GM18505 (cell line): ENCODE measurements around the gene KHDRBS2.

Experiments used
- ATAC-seq: cut with Tn5 transposase; IDR thresholded peaks from one replicate; pipeline ENCODE4 v1.9.1; 2021; ENCODE audit not compliant: unreplicated experiment
- POLR2A ChIP-seq: IDR thresholded peaks from 4 replicates; pipeline ENCODE4 v1.6.1; 2011; ENCODE audit warnings: borderline replicate concordance; ENCODE audit not compliant: insufficient read depth, insufficient read length; ENCODE audit errors: extremely low read depth

KHDRBS2 gene

GRCh38 chr6:62285612-62286469 lies at the start of gene KHDRBS2:
KHDRBS2 (minus strand) TSS chr6:62286225.
- ATAC-seq: peak; percentile 100
- no peak for TF ChIP-seq POLR2A

GRCh38 chr6:62328607-62329006 lies 42.6 kb upstream of the KHDRBS2 start:
- TF ChIP-seq POLR2A: no peak
- ATAC-seq: no peak

DNA sequence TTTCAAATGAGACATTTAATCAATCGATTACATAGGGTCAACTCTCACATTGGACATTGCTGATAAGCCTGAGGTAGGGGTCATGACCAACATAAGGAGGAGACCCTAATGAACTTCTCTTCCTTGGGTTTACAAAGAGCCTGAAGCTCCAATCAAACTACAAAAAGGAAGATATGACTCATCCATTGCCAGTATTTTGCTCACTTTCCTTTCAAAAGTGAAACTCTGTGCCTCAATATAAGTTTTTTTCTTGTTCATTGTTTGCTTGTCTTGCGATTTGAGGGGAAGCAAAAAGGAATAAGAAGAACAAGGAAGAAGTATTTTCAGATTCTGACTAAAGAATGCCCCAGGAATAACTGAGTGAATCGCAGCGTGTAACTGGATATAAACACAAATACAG lies 38.8 kb upstream of the KHDRBS2 start:
- no peak for TF ChIP-seq POLR2A
- ATAC-seq: no peak

- TF ChIP-seq POLR2A: no peak
- no peak for ATAC-seq
Measured at GRCh38 chr6:62323818-62324431, 37.9 kb upstream of the KHDRBS2 start.

DNA sequence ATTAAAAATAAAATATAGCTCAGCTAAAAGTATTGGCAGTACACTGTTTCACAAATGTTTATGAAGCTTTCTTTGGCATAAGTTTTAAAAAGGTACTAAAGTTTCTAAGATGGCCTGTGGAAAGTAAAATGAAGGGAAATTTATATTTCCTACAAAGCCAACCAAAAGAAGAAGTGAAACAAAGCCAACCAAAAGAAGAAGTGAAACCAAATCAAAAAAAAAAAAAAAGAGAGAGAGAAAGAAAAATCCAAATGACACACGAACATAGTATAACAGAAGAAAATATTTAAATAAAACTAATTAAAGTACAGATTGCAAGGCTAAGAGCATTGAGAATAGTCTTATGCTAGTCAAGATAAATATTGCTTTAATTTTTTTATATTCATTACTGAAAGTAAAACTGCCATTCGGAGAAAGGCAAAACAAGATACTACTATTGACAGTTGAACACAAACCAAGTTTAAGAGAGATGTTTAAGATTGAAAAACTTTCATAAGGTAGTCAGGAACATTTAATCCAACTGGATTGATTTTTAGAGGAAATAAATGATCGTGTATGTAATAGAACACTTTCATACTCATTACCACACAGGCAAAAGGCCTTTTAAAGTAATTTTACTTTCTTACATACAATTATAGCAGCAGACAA lies 12.8 kb upstream of the KHDRBS2 start:
- TF ChIP-seq POLR2A: no peak
- ATAC-seq: peak; percentile 93

DNA sequence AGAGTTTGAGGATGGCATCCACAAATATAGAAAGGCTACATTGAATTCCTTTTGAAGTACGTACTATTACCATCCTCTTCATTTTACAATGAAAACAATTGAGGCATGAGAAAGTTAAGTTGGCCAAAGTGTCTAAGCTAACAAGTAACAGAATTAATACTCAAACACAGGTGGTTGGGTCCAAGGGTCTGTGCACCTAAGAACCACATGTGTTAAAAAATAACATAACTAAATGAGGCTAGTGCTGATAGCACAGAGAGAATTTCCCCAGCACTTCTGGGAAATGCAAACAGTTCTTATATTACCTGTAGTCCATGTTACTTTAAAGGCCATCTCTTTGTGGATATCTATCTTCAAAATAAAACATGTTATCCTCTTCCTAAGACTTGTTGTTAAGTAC lies 10.5 kb upstream of the KHDRBS2 start:
- no peak for TF ChIP-seq POLR2A
- ATAC-seq: no peak

DNA sequence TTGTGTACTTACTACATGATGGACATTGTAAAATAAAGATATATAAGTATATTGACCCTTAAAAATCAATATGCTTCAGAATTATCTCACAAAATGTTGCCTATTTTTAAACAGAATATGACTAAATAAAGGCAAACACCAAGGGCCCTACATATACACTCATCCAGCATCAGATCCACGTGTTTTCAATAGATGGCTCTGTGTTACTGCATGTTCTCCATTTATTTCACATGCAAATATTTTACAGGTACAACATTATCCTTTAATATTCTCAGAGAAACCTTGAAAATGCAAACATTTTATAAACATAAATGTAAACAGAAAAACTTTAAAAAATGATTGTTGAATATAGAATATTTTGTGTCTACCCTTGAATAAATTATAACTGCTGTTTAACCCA lies 2.9 kb upstream of the KHDRBS2 start:
- no peak for TF ChIP-seq POLR2A
- no peak for ATAC-seq

DNA sequence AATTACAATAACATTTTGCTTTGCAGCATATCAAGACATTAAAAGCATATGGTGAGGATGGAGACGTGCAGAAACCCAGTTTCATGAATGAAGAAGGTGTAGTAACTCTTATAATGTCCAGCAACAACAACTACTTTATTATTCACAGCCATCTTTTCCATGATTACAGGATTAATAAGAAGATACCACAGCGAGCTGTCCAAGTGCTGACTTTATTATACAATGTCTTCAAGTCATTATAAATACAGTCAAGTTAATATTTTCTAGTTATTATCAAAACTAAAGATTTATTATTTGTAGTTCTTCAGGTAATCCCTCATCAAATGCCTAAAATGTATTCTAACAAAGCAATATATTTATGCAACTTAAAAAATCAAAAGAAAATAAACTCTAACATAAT lies 2.5 kb upstream of the KHDRBS2 start:
- no peak for ATAC-seq
- no peak for TF ChIP-seq POLR2A

DNA sequence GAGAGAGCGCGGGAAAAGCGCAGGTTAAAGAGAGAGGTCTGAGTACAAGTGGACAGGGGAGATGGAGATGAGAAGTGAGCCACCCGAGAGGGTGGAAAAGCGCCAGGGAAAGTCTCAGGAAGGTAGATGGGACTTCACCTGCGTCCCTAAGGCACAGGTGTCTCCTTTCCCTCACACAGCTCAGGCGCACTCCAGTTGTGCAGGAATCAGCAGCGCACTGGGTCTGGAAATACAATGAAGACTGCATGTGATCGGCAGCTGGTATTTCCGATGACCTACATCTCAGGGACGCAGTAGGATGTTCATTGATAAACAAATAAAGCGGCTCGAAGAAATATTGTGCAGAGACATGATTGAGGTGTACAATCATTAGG lies 432 bp upstream of the KHDRBS2 start:
- TF ChIP-seq POLR2A: no peak
- ATAC-seq: no peak

DNA sequence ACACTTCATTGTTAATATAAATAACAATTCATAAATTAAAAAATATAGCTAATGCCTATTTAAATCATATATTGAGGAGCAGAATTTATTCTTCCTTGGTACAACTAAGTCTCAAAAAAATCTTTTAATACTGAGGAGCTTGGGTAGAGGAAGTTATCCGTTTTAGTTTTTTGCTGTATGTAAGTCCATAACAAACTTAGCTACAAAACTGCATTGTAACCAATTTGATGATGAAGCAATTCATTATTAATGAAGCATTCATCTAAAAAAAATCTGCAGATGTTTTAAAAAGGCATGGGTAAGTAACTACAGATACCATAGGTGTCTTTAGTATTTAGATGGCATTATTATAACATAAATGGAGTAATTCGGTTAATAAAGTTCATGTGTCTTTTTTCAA lies 1.3 kb downstream of the KHDRBS2 start:
- no peak for TF ChIP-seq POLR2A
- no peak for ATAC-seq

DNA sequence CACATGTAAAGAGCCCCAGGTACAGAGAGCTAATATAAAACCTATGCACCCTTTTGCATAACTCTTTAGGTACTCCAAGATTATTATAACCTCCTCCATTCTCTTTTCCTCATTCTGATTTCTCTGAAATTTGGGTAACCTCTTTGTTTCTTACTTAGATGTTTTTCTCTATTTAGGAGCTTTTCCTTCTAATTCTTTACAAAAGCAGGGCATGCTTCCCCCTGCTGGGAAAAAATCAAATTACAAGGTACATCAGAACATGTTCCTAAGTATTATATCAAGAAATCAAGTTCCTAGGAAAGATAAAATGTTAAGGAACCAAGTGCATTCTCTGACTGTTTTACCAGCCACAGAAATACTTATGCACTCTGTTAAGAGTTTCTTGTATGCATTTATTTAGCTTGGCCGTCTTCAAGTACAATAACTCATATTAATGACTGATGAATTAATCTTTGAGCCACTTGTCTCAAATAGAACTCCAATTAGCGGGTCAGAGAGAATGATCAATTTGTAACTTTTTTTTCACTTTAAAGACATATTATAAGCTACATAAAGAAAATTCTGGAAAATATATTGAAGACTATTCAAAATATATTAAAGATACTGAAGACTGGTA lies 2.1 kb downstream of the KHDRBS2 start:
- no peak for ATAC-seq
- no peak for TF ChIP-seq POLR2A

DNA sequence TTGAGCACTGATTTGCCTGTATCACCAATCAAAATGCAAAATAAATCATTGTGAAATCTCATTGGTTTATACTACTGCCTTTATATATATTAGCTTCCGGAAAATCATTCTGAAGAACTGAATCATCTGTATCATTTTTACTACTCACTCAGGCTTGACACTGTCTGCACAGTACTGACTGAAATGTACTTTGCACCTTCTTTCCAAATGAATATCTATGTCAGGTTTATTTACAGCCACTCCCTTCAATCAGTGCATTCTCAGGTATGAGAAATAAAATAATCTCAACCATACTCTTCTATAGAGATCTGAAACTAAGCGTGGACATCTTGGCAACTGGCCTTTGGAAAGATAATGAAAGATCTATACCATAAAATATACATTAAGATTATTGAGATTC lies 2.7 kb downstream of the KHDRBS2 start:
- ATAC-seq: no peak
- TF ChIP-seq POLR2A: no peak

DNA sequence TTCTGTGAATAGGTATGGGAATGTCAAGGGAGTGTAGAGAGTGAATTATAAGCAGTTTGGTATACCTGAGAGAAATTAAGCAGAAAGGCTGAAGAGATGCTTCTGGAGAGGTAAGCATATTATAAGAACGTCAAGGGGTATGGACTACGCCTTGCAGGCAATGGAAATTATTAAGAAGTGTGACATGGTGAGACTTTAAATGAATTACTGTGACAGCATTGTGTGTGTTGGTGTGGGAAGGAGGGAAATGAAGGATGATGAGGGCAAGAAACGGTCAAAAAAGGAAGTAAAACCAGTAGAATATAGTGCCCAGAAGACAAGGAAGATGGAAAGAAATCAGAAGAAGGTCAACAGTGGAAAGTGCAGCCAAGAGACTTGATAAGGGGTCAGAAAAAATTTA lies 5.9 kb downstream of the KHDRBS2 start:
- ATAC-seq: no peak
- TF ChIP-seq POLR2A: no peak
